NB4 (cell line): ENCODE measurements around the gene CLK4.

Experiments
- DNase-seq: peaks from one replicate; pipeline ENCODE4 v3.0.0; 2010; ENCODE audit warnings: low read depth
- H3K4me3 ChIP-seq: one replicate; pipeline ENCODE4 v1.5.1; 2011; ENCODE audit warnings: mild to moderate bottlenecking, low read depth, low read length, moderate library complexity
- CTCF ChIP-seq: IDR thresholded peaks from one replicate; pipeline ENCODE4 v1.5.1; 2012; ENCODE audit warnings: low read depth, low read length
- MAX ChIP-seq: IDR thresholded peaks from 2 replicates; pipeline ENCODE4 v1.6.1; 2011; ENCODE audit warnings: low read depth, low read length
- MYC ChIP-seq: IDR thresholded peaks from 2 replicates; pipeline ENCODE4 v1.6.1; 2011; ENCODE audit warnings: low read depth, low read length
- POLR2A ChIP-seq: IDR thresholded peaks from 2 replicates; pipeline ENCODE4 v1.6.1; 2011; ENCODE audit warnings: mild to moderate bottlenecking; ENCODE audit not compliant: insufficient read length; ENCODE audit errors: extremely low read depth

Gene CLK4

GRCh38 chr5:178649580-178649979 is 22.7 kb upstream of the CLK4 start:
- H3K4me3 ChIP-seq, result no peak overlapping the region
- TF ChIP-seq CTCF, result no peak
- TF ChIP-seq MYC, result no peak
- TF ChIP-seq MAX, result no peak
- TF ChIP-seq POLR2A, result no peak
- no peak for DNase-seq

GRCh38 chr5:178644826-178645545 is 18.1 kb upstream of the CLK4 start:
- TF ChIP-seq MYC, result no peak
- no peak for DNase-seq
- no peak overlapping the region for H3K4me3 ChIP-seq

GRCh38 chr5:178642351-178642909 is 15.6 kb upstream of the CLK4 start:
- TF ChIP-seq CTCF, result no peak
- no peak for TF ChIP-seq MAX
- no peak for TF ChIP-seq MYC
- TF ChIP-seq POLR2A, result no peak
- no peak for DNase-seq
- H3K4me3 ChIP-seq, result no peak overlapping the region

GRCh38 chr5:178641711-178642110 is 14.9 kb upstream of the CLK4 start:
- TF ChIP-seq MAX (no peak), MYC (no peak), CTCF (no peak), POLR2A (no peak)
- H3K4me3 ChIP-seq, result no peak overlapping the region
- DNase-seq, result no peak

GRCh38 chr5:178640331-178641045 is 13.6 kb upstream of the CLK4 start:
- DNase-seq, result no peak
- TF ChIP-seq MYC, result no peak
- TF ChIP-seq MAX, result no peak
- TF ChIP-seq POLR2A, result no peak

GRCh38 chr5:178637356-178638074 is 10.7 kb upstream of the CLK4 start:
- H3K4me3 ChIP-seq, result no peak overlapping the region
- no peak for DNase-seq
- TF ChIP-seq CTCF (no peak), POLR2A (no peak), MAX (no peak), MYC (no peak)

More at GRCh38 chr5:178640331-178641045, 13.6 kb upstream of the CLK4 start:
- H3K4me3 ChIP-seq, result no peak overlapping the region
